Thyroid gland (tissue), 4 donors: ENCODE results near the gene DISC1. TPM values are rescaled to one million over a fixed set of nuclear protein-coding genes. Genes with fewer than 3 reads are reported as not detected.

ENCODE experiments used
- DNase-seq, 2 donors: peaks; one replicate each; pipeline ENCODE4 v3.0.0-alpha.2; 2019
- H3K27ac ChIP-seq, 3 donors: fragments of 200-600 bp; sonication (generic); 1 replicate in 2 of 3; 2 replicates in 1 of 3; pipeline ENCODE4 v1.5.1; 2016 to 2019; ENCODE audit warnings: mild to moderate bottlenecking in 1 of 3, moderate library complexity in 1 of 3
- H3K27me3 ChIP-seq: fragments of 200-600 bp; sonication (generic); one replicate; pipeline ENCODE4 v1.5.1; 2019
- H3K36me3 ChIP-seq, 2 donors: fragments of 200-600 bp; sonication (generic); one replicate each; pipeline ENCODE4 v1.5.1; 2016 to 2019
- H3K4me1 ChIP-seq, 2 donors: fragments of 200-600 bp; sonication (generic); one replicate each; pipeline ENCODE4 v1.5.1; 2017 to 2019
- H3K4me3 ChIP-seq, 3 donors: fragments of 200-600 bp; sonication (generic); replicated peaks in 1 of 3; 1 replicate in 2 of 3; 2 replicates in 1 of 3; pipeline ENCODE4 v1.5.1; 2016; ENCODE audit warnings: mild to moderate bottlenecking in 1 of 3
- H3K9me3 ChIP-seq: fragments of 200-600 bp; sonication (generic); one replicate; pipeline ENCODE4 v1.5.1; 2017
- POLR2A ChIP-seq, 2 donors: fragments of 450-650 bp; IDR thresholded peaks; one replicate each; pipeline ENCODE4 v1.6.1; 2017; ENCODE audit warnings: antibody characterized with exemption in 2 of 2, mild to moderate bottlenecking in 2 of 2, moderate library complexity in 1 of 2
- WGBS, 2 donors: methylation state at CpG; one replicate each; pipeline ENCODE4 v1.1.5; 2017; 5-methylcytosine and 5-hydroxymethylcytosine counted together
- intact Hi-C: fragments of 100-400 bp; cut with DNase I; formaldehyde crosslinking; loops from one replicate; pipeline ENCODE4 v1.15.1; 2023
- total RNA-seq, 4 donors: library from RNA; depleted of rRNA; stranded (reverse); fragments of >200 nt; gene quantifications; one replicate each; pipeline ENCODE4 v1.2.3, GENCODE V29; 2016
- TF ChIP-seq, protein P1 (sequence below), 6 experiments: fragments of 200-600 bp in 3 of 6; fragments of 450-650 bp in 3 of 6; sonication (generic) in 3 of 6; IDR thresholded peaks; one replicate each; pipeline ENCODE4 v1.5.1; 2016 to 2019; ENCODE audit warnings: antibody characterized with exemption in 6 of 6, mild to moderate bottlenecking in 2 of 6, inconsistent platforms in 1 of 6, moderate library complexity in 1 of 6

Gene DISC1
- total RNA-seq, 4 donors from 2014 or later: 6.9 to 17.7 (median 9.8) TPM

DNA sequence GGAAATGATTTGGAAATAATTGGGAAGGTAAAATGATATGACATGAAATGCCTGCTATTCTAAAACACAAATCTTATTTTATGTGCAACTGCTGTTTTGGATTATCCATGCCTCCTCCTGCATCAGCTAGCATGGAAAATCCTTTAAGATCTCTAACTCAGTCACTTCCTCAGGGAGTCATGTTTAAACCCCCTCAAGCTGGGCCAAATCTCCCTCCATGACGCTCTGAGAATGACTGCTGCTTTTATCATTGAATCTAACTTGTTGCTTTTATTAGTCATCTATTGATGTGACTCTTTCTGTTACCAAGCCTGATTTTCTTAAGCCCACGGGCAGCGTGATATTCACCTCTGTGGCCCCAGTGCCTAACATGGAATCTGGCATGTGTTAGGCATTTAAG, 324.8 kb downstream of the DISC1 start:
- Histone ChIP-seq H3K27me3 (no peaks in the 10 kb centered on the region), H3K4me3 (no peak overlapping the region), H3K27ac (no peak overlapping the region), H3K4me1 (no peaks in the 10 kb centered on the region), H3K36me3 (no peaks in the 10 kb centered on the region), H3K9me3 (no peaks in the 10 kb centered on the region)
- WGBS, 2 donors: 86 to 91% methylated on average over 3 of the region's 3 CpGs
- no peak for DNase-seq
- intact Hi-C loops: no loop called here
- TF ChIP-seq, protein P1, sequence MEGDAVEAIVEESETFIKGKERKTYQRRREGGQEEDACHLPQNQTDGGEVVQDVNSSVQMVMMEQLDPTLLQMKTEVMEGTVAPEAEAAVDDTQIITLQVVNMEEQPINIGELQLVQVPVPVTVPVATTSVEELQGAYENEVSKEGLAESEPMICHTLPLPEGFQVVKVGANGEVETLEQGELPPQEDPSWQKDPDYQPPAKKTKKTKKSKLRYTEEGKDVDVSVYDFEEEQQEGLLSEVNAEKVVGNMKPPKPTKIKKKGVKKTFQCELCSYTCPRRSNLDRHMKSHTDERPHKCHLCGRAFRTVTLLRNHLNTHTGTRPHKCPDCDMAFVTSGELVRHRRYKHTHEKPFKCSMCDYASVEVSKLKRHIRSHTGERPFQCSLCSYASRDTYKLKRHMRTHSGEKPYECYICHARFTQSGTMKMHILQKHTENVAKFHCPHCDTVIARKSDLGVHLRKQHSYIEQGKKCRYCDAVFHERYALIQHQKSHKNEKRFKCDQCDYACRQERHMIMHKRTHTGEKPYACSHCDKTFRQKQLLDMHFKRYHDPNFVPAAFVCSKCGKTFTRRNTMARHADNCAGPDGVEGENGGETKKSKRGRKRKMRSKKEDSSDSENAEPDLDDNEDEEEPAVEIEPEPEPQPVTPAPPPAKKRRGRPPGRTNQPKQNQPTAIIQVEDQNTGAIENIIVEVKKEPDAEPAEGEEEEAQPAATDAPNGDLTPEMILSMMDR (IDR thresholded peaks at IDR 0.05): no peak
- no peak for TF ChIP-seq POLR2A (IDR thresholded peaks at IDR 0.05)

DNA sequence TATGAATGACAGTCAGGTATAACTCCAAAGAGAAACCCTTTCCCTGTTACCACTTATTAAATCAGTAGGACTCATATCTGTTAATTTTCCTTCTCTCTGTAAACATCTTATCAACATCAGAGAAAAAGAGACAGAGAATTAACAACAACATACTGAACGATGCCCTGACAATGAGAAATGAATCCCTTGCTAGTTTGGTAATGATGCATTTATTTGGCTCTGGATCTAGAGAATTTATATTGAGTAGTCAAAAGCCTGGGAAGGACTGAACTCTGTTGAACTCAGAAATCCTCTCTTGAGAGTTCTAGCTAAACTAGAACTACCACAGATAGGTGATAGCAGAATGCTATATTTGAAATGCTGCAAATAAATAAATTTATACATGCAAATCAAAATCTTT, 325.6 kb downstream of the DISC1 start:
- Histone ChIP-seq H3K27ac (no peak overlapping the region), H3K27me3 (no peaks in the 10 kb centered on the region), H3K36me3 (no peaks in the 10 kb centered on the region), H3K4me1 (no peaks in the 10 kb centered on the region), H3K4me3 (no peak overlapping the region), H3K9me3 (no peaks in the 10 kb centered on the region)
- 63 to 68% methylated on average over 1 of the region's 1 CpG for WGBS, 2 donors
- no peak for DNase-seq
- intact Hi-C loops: no loop called here
- TF ChIP-seq POLR2A (IDR thresholded peaks at IDR 0.05): no peak
- TF ChIP-seq, protein P1 (IDR thresholded peaks at IDR 0.05): no peak

DNA sequence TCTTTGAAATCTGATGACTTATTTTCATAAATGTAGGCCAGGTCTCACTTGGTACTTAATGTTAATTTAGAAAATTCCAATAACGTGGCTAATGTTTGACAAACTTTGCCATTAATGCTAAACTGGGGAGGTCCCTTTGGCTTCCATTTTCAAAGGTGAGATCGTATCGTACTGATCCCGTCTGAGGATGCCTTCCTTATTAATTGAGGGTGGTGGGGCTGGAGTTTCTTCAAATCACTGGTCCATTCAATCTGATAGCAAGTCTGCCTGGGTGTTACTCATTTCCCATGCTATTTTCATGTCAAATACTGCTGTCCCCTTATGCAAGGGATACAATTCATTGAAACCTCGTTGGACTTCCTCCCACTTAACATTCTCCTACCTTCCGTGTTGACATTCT, 327.1 kb downstream of the DISC1 start:
- Histone ChIP-seq H3K27me3 (no peaks in the 10 kb centered on the region), H3K4me3 (no peak overlapping the region), H3K27ac (no peak overlapping the region), H3K4me1 (no peaks in the 10 kb centered on the region), H3K36me3 (no peaks in the 10 kb centered on the region), H3K9me3 (no peaks in the 10 kb centered on the region)
- intact Hi-C loops: no loop called here
- DNase-seq: no peak
- TF ChIP-seq, protein P1 (IDR thresholded peaks at IDR 0.05): no peak
- no peak for TF ChIP-seq POLR2A (IDR thresholded peaks at IDR 0.05)
- WGBS, 2 donors: 76 to 79% methylated on average over 6 of the region's 6 CpGs

DNA sequence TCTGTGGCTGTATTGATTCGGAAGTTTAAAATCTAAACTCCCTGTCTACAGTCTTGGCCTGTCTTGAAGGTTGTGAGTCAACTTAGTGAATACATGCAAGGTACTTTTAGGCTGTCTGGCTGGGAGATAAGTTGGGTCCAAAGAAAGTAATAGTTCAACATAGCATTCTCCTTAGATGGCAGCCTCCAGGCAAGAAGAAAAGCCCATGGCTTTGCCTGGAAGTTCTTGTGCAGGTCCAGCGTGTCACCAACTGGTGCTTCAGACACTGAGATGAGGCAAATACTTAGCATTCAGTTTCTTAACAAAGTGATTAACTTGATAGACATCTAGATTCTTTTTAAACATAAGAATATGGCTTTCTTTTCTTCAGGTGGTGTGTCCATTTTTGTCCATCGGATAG, 328.2 kb downstream of the DISC1 start:
- Histone ChIP-seq H3K9me3 (no peaks in the 10 kb centered on the region), H3K4me3 (no peak overlapping the region), H3K27me3 (no peaks in the 10 kb centered on the region), H3K36me3 (no peaks in the 10 kb centered on the region), H3K4me1 (no peaks in the 10 kb centered on the region), H3K27ac (no peak overlapping the region)
- intact Hi-C loops: no loop called here
- WGBS, 2 donors: 96% methylated on average over 3 of the region's 3 CpGs
- no peak for DNase-seq
- TF ChIP-seq, protein P1 (IDR thresholded peaks at IDR 0.05): no peak
- TF ChIP-seq POLR2A (IDR thresholded peaks at IDR 0.05): no peak

DNA sequence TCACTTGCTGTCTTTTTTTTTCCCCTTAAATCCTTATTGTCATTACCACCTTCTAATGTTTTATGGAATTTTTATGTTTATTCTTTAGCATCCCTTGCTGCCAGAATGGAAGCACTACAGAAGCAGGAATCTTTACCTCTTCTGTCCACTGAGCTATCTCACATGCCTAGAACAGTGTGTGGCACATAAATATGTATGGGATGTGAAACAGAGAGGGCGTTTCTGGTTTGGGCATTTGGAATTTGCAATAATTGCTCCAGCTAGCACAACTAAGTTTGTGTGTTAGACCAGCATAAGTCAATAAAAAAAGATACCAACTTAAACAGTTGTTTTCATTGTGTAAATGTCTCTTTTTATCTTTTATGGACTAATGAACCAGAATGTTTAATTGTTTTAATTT, 330.8 kb downstream of the DISC1 start:
- no peaks in the 10 kb centered on the region for H3K9me3 ChIP-seq
- no peaks in the 10 kb centered on the region for H3K36me3 ChIP-seq
- no peak overlapping the region for H3K4me3 ChIP-seq
- TF ChIP-seq, protein P1 (IDR thresholded peaks at IDR 0.05): no peak
- no peak for TF ChIP-seq POLR2A (IDR thresholded peaks at IDR 0.05)
- intact Hi-C loops: no loop called here
- H3K4me1 ChIP-seq: no peaks in the 10 kb centered on the region
- 85 to 93% methylated on average over 1 of the region's 1 CpG for WGBS, 2 donors
- no peak overlapping the region for H3K27ac ChIP-seq
- no peaks in the 10 kb centered on the region for H3K27me3 ChIP-seq
- DNase-seq: no peak
